Esophagus muscularis mucosa (tissue), 4 donors: ENCODE results near the gene FAM131B. TPM values are rescaled to one million over a fixed set of nuclear protein-coding genes. Genes with fewer than 3 reads are reported as not detected.

Source experiments
- DNase-seq: peaks from one replicate; pipeline ENCODE4 v3.0.0-alpha.2; 2017; ENCODE audit errors: extremely low spot score
- H3K27ac ChIP-seq, 4 donors: fragments of 200-600 bp; sonication (generic); replicated peaks in 1 of 4; 1 replicate in 3 of 4; 2 replicates in 1 of 4; pipeline ENCODE4 v1.5.1; 2016 to 2019; ENCODE audit warnings: mild to moderate bottlenecking in 1 of 4
- H3K27me3 ChIP-seq, 4 donors: fragments of 200-600 bp; sonication (generic); one replicate each; pipeline versions ENCODE4 v1.5.1 to v1.6.0; 2016 to 2019
- H3K36me3 ChIP-seq, 4 donors: fragments of 200-600 bp; sonication (generic); one replicate each; pipeline ENCODE4 v1.5.1; 2016 to 2019
- H3K4me1 ChIP-seq, 4 donors: fragments of 200-600 bp; sonication (generic); one replicate each; pipeline ENCODE4 v1.5.1; 2016 to 2019
- H3K4me3 ChIP-seq, 4 donors: fragments of 200-600 bp; sonication (generic); 1 replicate in 2 of 4; 2 replicates in 2 of 4; pipeline ENCODE4 v1.5.1; 2016 to 2019; ENCODE audit warnings: mild to moderate bottlenecking in 4 of 4, moderate library complexity in 1 of 4
- H3K9me3 ChIP-seq, 4 donors: fragments of 200-600 bp; sonication (generic); 1 replicate in 3 of 4; 2 replicates in 1 of 4; pipeline ENCODE4 v1.5.1; 2016 to 2019
- CTCF ChIP-seq, 3 experiments: fragments of 200-600 bp in 2 of 3; fragments of 450-650 bp in 1 of 3; sonication (generic) in 2 of 3; IDR thresholded peaks; one replicate each; pipeline ENCODE4 v1.5.1; 2017 to 2019; ENCODE audit warnings: antibody characterized with exemption in 3 of 3, mild to moderate bottlenecking in 2 of 3, moderate library complexity in 1 of 3
- EP300 ChIP-seq: sonication (generic); formaldehyde crosslinking; IDR thresholded peaks from one replicate; pipeline ENCODE4 v1.6.1; 2017; ENCODE audit warnings: antibody characterized with exemption
- POLR2A ChIP-seq: fragments of 450-650 bp; IDR thresholded peaks from one replicate; pipeline ENCODE4 v1.6.1; 2017; ENCODE audit warnings: antibody characterized with exemption, moderate library complexity, mild to moderate bottlenecking, low read depth
- POLR2AphosphoS5 ChIP-seq, 2 donors: sonication (generic); formaldehyde crosslinking; IDR thresholded peaks; one replicate each; pipeline ENCODE4 v1.6.1; 2017; ENCODE audit warnings: antibody characterized with exemption in 2 of 2
- WGBS: methylation state at CpG from one replicate; pipeline ENCODE4 v1.1.5; 2018; 5-methylcytosine and 5-hydroxymethylcytosine counted together
- intact Hi-C: fragments of 100-400 bp; cut with DNase I; formaldehyde crosslinking; loops from one replicate; pipeline ENCODE4 v1.15.1; 2023
- total RNA-seq, 4 donors: library from RNA; depleted of rRNA; stranded (reverse); fragments of >200 nt; gene quantifications; one replicate each; pipeline versions ENCODE4 v1.1.0 to v1.2.1, GENCODE V29; 2016

FAM131B gene
- total RNA-seq, 4 donors from 2014 or later, result 0.42 to 2.0 (median 1.3) TPM

GRCh38 chr7:143391462-143392404, 29.2 kb upstream of the FAM131B start:
- TF ChIP-seq POLR2A (no peak), POLR2AphosphoS5 (IDR thresholded peaks at IDR 0.05) (peak; percentile 77 to 96), EP300 (no peak)
- Histone ChIP-seq H3K9me3 (no peaks in the 10 kb centered on the region), H3K27ac (peak overlapping the region; percentile 100), H3K36me3 (peaks cover 27 to 62% (median 51%) of the 10 kb centered on the region in 4 donors), H3K4me1 (peaks cover 60 to 94% (median 88%) of the 10 kb centered on the region in 4 donors), H3K4me3 (peak overlapping the region; percentile 5 to 30 (median 26)), H3K27me3 (no peaks in the 10 kb centered on the region)
- intact Hi-C loops, result no loop called here
- WGBS, result 15% methylated on average over 17 of the region's 24 CpGs
- no peak for DNase-seq

DNA sequence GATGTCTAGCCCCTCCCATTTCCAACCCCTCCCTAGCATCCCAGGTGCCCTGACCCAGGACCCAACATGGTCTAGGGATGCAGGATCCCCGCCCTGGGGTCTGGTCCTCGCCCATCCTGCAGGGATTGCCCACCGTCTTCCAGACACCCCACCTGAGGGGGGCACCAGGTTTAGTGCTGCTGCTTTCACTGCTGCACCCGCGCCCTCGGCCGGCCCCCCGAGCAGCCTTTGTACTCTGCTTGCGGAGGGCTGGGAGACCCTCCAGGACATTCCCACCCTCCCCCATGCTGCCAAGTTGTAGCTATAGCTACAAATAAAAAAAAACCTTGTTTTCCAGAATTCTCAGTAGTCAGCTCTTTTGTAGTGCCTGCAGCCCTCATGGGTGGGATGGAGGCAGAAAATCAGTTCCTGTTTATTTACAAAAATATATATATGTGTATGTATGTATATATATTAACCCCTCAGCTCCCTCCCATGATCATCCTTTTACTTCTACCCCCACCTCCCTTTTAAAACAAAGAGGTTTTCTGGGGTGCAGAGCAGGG, 28.3 kb upstream of the FAM131B start:
- Histone ChIP-seq H3K4me1 (peaks cover 66 to 96% (median 93%) of the 10 kb centered on the region in 4 donors), H3K4me3 (peak overlapping the region in 3 of 4 donors; percentile 5 to 30 (median 24)), H3K27me3 (no peaks in the 10 kb centered on the region), H3K36me3 (peaks cover 27 to 63% (median 54%) of the 10 kb centered on the region in 4 donors), H3K27ac (peak overlapping the region; percentile 100), H3K9me3 (no peaks in the 10 kb centered on the region)
- intact Hi-C loops, result no loop called here
- no peak for DNase-seq
- WGBS, result 79% methylated on average over 9 of the region's 9 CpGs
- TF ChIP-seq CTCF (IDR thresholded peaks at IDR 0.05) (no peak), POLR2AphosphoS5 (IDR thresholded peaks at IDR 0.05) (no peak), EP300 (no peak), POLR2A (no peak)

GRCh38 chr7:143390104-143390772, 27.7 kb upstream of the FAM131B start:
- Histone ChIP-seq H3K36me3 (peaks cover 27 to 63% (median 52%) of the 10 kb centered on the region in 4 donors), H3K27me3 (no peaks in the 10 kb centered on the region), H3K27ac (peak overlapping the region; percentile 100), H3K4me1 (peaks cover 72 to 96% (median 93%) of the 10 kb centered on the region in 4 donors), H3K9me3 (no peaks in the 10 kb centered on the region), H3K4me3 (no peak overlapping the region)
- no peak for DNase-seq
- intact Hi-C loops, result no loop called here
- 76% methylated on average over 10 of the region's 10 CpGs for WGBS
- TF ChIP-seq POLR2A (no peak), POLR2AphosphoS5 (IDR thresholded peaks at IDR 0.05) (no peak)

- Histone ChIP-seq H3K27me3 (no peaks in the 10 kb centered on the region), H3K36me3 (peaks cover 27 to 63% (median 50%) of the 10 kb centered on the region in 4 donors), H3K27ac (peak overlapping the region; percentile 100), H3K9me3 (no peaks in the 10 kb centered on the region), H3K4me1 (peaks cover 72 to 97% (median 95%) of the 10 kb centered on the region in 4 donors), H3K4me3 (no peak overlapping the region)
- TF ChIP-seq EP300 (no peak), POLR2A (no peak), CTCF (IDR thresholded peaks at IDR 0.05) (no peak), POLR2AphosphoS5 (IDR thresholded peaks at IDR 0.05) (no peak)
- intact Hi-C loops, result no loop called here
- DNase-seq, result no peak
- 85% methylated on average over 15 of the region's 15 CpGs for WGBS
Observed at GRCh38 chr7:143389316-143390103, 27.0 kb upstream of the FAM131B start.

GRCh38 chr7:143388491-143389101, 26.1 kb upstream of the FAM131B start:
- Histone ChIP-seq H3K9me3 (no peaks in the 10 kb centered on the region), H3K27me3 (no peaks in the 10 kb centered on the region), H3K27ac (peak overlapping the region; percentile 100), H3K4me1 (peaks cover 76 to 100% (median 100%) of the 10 kb centered on the region in 4 donors), H3K36me3 (peaks cover 27 to 71% (median 50%) of the 10 kb centered on the region in 4 donors), H3K4me3 (no peak overlapping the region)
- no peak for DNase-seq
- intact Hi-C loops, result no loop called here
- TF ChIP-seq POLR2AphosphoS5 (IDR thresholded peaks at IDR 0.05) (no peak), POLR2A (no peak), CTCF (IDR thresholded peaks at IDR 0.05) (no peak), EP300 (no peak)
- WGBS, result 93% methylated on average over 6 of the region's 28 CpGs
